ENCODE measurements around the gene SMC4.
"Not testable (repeated sequence)": the region's sequence is repeated elsewhere in the genome, so short reads cannot be mapped to it uniquely, and the experiment has no call there.

- TF ChIP-seq CTCF, POLR2A, EP300 (IDR thresholded peaks at IDR 0.05): not testable (repeated sequence)
Measured at GRCh38 chr3:160362896-160363295, 36.6 kb upstream of the SMC4 start.

Data from ovary (tissue), 3 donors.